Uterus (tissue), 4 donors: ENCODE results near the gene ARSB. TPM values are rescaled to one million over a fixed set of nuclear protein-coding genes. Genes with fewer than 3 reads are reported as not detected.

Experiments used
- DNase-seq, 2 donors: peaks; one replicate each; pipeline ENCODE4 v3.0.0-alpha.2; 2019 to 2020
- H3K27ac ChIP-seq, 2 donors: fragments of 200-600 bp; sonication (generic); 1 replicate in 1 of 2; 2 replicates in 1 of 2; pipeline ENCODE4 v1.5.1; 2016 to 2018
- H3K27me3 ChIP-seq, 2 donors: fragments of 200-600 bp; sonication (generic); one replicate each; pipeline ENCODE4 v1.5.1; 2018 to 2019; ENCODE audit warnings: control low read depth in 1 of 2
- H3K36me3 ChIP-seq, 2 donors: fragments of 200-600 bp; sonication (generic); one replicate each; pipeline ENCODE4 v1.5.1; 2019; ENCODE audit warnings: control low read depth in 1 of 2
- H3K4me1 ChIP-seq, 2 donors: fragments of 200-600 bp; sonication (generic); one replicate each; pipeline ENCODE4 v1.5.1; 2018 to 2019; ENCODE audit warnings: control low read depth in 1 of 2
- H3K4me3 ChIP-seq, 2 donors: fragments of 200-600 bp; sonication (generic); 1 replicate in 1 of 2; 2 replicates in 1 of 2; pipeline ENCODE4 v1.5.1; 2018 to 2019; ENCODE audit warnings: mild to moderate bottlenecking in 1 of 2
- H3K9me3 ChIP-seq, 2 donors: fragments of 200-600 bp; sonication (generic); one replicate each; pipeline ENCODE4 v1.5.1; 2019; ENCODE audit warnings: control low read depth in 1 of 2
- CTCF ChIP-seq, 4 experiments: fragments of 200-600 bp in 2 of 4; fragments of 450-650 bp in 2 of 4; sonication (generic) in 2 of 4; IDR thresholded peaks; one replicate each; pipeline ENCODE4 v1.5.1; 2016 to 2019; ENCODE audit warnings: antibody characterized with exemption in 4 of 4, mild to moderate bottlenecking in 2 of 4, moderate library complexity in 1 of 4
- POLR2A ChIP-seq, 2 donors: fragments of 450-650 bp; IDR thresholded peaks; one replicate each; pipeline ENCODE4 v1.6.1; 2016; ENCODE audit warnings: antibody characterized with exemption in 2 of 2, mild to moderate bottlenecking in 1 of 2, moderate library complexity in 1 of 2
- intact Hi-C: fragments of 100-400 bp; cut with DNase I; formaldehyde crosslinking; loops from one replicate; pipeline ENCODE4 v1.15.1; 2023; ENCODE audit warnings: low total_unique reads
- total RNA-seq, 4 donors: library from RNA; depleted of rRNA in 3 of 4; stranded (reverse); fragments of >200 nt in 3 of 4; gene quantifications; one replicate each; pipeline versions ENCODE4 v1.1.0 to v1.2.4, GENCODE V29; 2014 to 2023
- donor health status: DM: yes; HTN: yes; CAD: no.

ARSB gene
- total RNA-seq, 4 donors from 2014 or later: 10.0 to 22.7 (median 15.1) TPM

DNA sequence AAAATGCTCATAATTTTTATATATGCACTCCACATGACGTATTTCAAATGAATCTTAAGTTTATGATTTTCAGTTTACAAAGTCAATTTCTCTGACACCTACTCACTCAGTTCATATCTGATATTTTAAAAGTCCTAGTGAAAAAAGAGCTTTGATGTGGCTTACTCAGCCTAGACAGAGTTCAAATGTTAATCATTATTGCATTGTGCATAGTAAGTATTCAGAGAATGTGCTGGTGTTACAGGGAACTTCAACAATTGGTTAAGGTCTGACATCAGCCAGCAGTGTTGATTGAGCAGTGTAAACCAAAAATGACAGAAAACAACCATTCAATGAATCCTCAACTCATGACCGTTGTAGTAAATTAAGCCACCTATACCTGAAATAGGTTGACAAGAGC, 189.4 kb downstream of the ARSB start:
- Histone ChIP-seq H3K9me3 (no peaks in the 10 kb centered on the region), H3K36me3 (no peaks in the 10 kb centered on the region), H3K4me1 (no peaks in the 10 kb centered on the region), H3K4me3 (no peak overlapping the region), H3K27me3 (no peaks in the 10 kb centered on the region), H3K27ac (no peak overlapping the region)
- intact Hi-C loops: no loop called here
- TF ChIP-seq POLR2A (IDR thresholded peaks at IDR 0.05) (no peak), CTCF (IDR thresholded peaks at IDR 0.05) (no peak)
- DNase-seq: no peak

DNA sequence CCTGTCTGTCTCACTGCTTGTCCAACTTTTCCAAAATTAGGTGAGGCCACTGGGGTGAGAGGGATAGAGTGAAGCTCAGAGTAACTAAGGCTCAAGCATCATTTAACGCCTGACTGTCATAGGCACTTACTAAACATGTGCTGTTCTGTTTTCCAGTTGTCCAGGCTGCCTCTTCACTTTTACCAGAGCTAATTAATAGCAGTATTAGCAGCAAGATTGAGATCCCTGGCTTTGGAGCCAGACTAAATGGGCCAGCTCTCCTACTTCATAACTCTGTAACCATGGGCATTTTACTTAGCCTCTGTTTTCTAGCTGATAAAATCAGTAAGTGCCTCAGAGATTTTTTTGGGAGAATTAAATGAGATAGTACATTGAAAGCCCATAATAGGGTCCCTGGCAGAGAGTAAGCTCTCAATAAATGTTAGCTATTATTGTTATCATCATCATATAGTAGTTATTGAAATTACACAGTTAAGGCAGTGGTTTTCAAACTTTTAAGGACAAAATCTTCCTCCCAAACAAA, 190.4 kb downstream of the ARSB start:
- no peak overlapping the region for H3K4me3 ChIP-seq
- H3K9me3 ChIP-seq: no peaks in the 10 kb centered on the region
- TF ChIP-seq CTCF (IDR thresholded peaks at IDR 0.05) (no peak), POLR2A (IDR thresholded peaks at IDR 0.05) (no peak)
- H3K36me3 ChIP-seq: no peaks in the 10 kb centered on the region
- H3K4me1 ChIP-seq: no peaks in the 10 kb centered on the region
- no peaks in the 10 kb centered on the region for H3K27me3 ChIP-seq
- no peak overlapping the region for H3K27ac ChIP-seq
- DNase-seq: no peak
- intact Hi-C loops: no loop called here

GRCh38 chr5:78793907-78794662, 191.0 kb downstream of the ARSB start:
- no peak overlapping the region for H3K27ac ChIP-seq
- no peaks in the 10 kb centered on the region for H3K9me3 ChIP-seq
- H3K27me3 ChIP-seq: no peaks in the 10 kb centered on the region
- DNase-seq: no peak
- H3K36me3 ChIP-seq: no peaks in the 10 kb centered on the region
- TF ChIP-seq POLR2A (IDR thresholded peaks at IDR 0.05) (no peak), CTCF (IDR thresholded peaks at IDR 0.05) (no peak)
- no peaks in the 10 kb centered on the region for H3K4me1 ChIP-seq
- no peak overlapping the region for H3K4me3 ChIP-seq
- intact Hi-C loops: no loop called here

DNA sequence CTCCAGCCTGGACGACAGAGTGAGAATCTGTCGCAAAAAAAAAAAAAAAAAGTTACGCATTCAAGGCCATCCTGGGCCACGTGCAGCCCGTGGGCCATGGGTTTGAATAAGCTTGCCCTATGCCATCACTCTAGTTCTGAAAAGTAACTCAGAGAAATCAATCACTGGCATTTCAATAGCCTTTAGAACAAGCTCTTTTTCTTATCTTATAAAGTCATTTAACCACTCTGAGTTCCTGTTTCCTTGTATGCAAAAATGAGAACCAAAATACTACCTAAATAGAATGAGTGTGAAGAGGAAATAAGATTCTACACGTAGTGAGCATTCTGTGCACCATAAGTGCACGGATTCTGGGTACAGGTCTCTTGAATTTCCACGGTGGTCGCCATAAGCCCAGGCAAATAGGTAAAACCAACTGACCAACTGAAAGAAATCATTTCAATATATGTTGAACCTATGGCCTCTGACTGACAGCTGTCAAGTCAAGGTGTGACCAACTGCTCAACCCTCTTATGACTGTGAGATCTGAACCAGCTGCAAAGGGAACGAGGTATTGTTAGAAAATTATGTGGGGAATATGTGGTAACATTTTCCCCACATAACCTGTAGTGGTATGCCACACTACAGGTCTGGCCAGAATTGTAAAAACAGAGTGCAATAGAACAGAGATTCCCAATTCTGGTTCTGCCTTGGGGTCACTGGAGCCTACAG, 192.6 kb downstream of the ARSB start:
- no peak overlapping the region for H3K4me3 ChIP-seq
- H3K9me3 ChIP-seq: no peaks in the 10 kb centered on the region
- no peaks in the 10 kb centered on the region for H3K4me1 ChIP-seq
- no peaks in the 10 kb centered on the region for H3K27me3 ChIP-seq
- no peak for TF ChIP-seq POLR2A (IDR thresholded peaks at IDR 0.05)
- no peak for TF ChIP-seq CTCF (IDR thresholded peaks at IDR 0.05)
- H3K27ac ChIP-seq: no peak overlapping the region
- intact Hi-C loops: no loop called here
- DNase-seq: no peak
- H3K36me3 ChIP-seq: no peaks in the 10 kb centered on the region

DNA sequence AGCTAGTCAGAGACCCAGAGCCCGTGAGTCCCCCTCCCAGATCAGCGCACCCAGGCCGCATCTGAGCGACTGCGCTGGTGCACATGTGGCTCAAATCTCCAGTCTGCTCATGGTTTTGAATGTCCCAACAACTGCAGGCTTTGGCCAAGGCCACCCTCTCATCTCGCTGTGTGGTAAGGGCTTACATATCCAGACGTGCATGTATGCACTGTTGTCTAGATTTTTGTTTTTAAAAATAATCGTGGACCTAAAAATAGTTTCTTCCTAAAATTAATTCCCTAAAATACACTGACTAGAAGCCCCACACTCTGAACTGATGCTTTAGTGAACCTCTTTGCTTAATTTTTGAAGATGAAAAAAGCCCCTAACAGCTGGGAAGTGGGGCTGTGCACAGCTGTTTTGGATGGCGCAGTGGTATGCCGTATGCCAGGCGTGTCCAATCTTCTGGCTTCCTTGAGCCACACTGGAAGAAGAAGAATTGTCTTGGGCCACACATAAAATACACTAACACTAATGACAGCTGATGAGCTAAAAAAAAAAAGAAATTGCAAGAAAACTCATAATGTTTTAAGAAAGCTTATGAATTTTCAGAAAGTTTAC, 193.5 kb downstream of the ARSB start:
- intact Hi-C loops: no loop called here

More for the DNA sequence above, 193.5 kb downstream of the ARSB start:
- no peak for DNase-seq
- no peaks in the 10 kb centered on the region for H3K9me3 ChIP-seq
- no peaks in the 10 kb centered on the region for H3K4me1 ChIP-seq
- no peak overlapping the region for H3K4me3 ChIP-seq
- no peaks in the 10 kb centered on the region for H3K27me3 ChIP-seq
- no peaks in the 10 kb centered on the region for H3K36me3 ChIP-seq
- no peak for TF ChIP-seq POLR2A (IDR thresholded peaks at IDR 0.05)
- H3K27ac ChIP-seq: no peak overlapping the region
